Neuronal stem cell (in vitro differentiated cells): ENCODE measurements around the gene HOXA5.

Experiments
- DNase-seq: peaks from one replicate; pipeline ENCODE4 v3.0.0-alpha.2; 2013; ENCODE audit warnings: low spot score
- H2AFZ ChIP-seq: one replicate; pipeline ENCODE4 v1.6.1; 2013; ENCODE audit warnings: mild to moderate bottlenecking, low read length, inconsistent platforms
- H2AK5ac ChIP-seq: 2 replicates; pipeline ENCODE4 v1.6.1; 2013; ENCODE audit warnings: low read depth, mild to moderate bottlenecking, inconsistent platforms, low read length, moderate library complexity, mixed read lengths
- H2BK120ac ChIP-seq: 2 replicates; pipeline ENCODE4 v1.6.1; 2013; ENCODE audit warnings: low read depth, mild to moderate bottlenecking, inconsistent platforms, low read length, moderate library complexity, mixed read lengths
- H2BK12ac ChIP-seq: one replicate; pipeline ENCODE4 v1.6.1; 2013; ENCODE audit warnings: low read length, inconsistent platforms
- H2BK15ac ChIP-seq: 2 replicates; pipeline ENCODE4 v1.6.1; 2013; ENCODE audit warnings: mild to moderate bottlenecking, low read length, inconsistent platforms, mixed read lengths
- H2BK5ac ChIP-seq: one replicate; pipeline ENCODE4 v1.6.1; 2013; ENCODE audit warnings: inconsistent platforms, mild to moderate bottlenecking, low read length, moderate library complexity
- H3K14ac ChIP-seq: one replicate; pipeline ENCODE4 v1.6.1; 2013; ENCODE audit warnings: low read length, inconsistent platforms
- H3K18ac ChIP-seq: 2 replicates; pipeline ENCODE4 v1.6.1; 2013; ENCODE audit warnings: low read length, inconsistent platforms
- H3K23ac ChIP-seq: 2 replicates; pipeline ENCODE4 v1.6.1; 2013; ENCODE audit warnings: low read depth, mild to moderate bottlenecking, mixed read lengths, low read length, inconsistent platforms; ENCODE audit not compliant: poor library complexity
- H3K27ac ChIP-seq: replicated peaks from 3 replicates; pipeline ENCODE4 v1.5.1; 2013; ENCODE audit warnings: low read length, inconsistent platforms
- H3K27me3 ChIP-seq, 3 experiments: 2 replicates each; pipeline ENCODE4 v1.6.1; 2013; ENCODE audit warnings: low read length in 3 of 3, mild to moderate bottlenecking in 2 of 3, inconsistent platforms in 1 of 3, low read depth in 1 of 3, mixed read lengths in 1 of 3, moderate library complexity in 1 of 3; ENCODE audit not compliant: control insufficient read depth in 3 of 3, insufficient read depth in 3 of 3
- H3K36me3 ChIP-seq, 2 donors: replicated peaks in 1 of 2; 2 replicates each; pipeline ENCODE4 v1.6.1; 2013; ENCODE audit warnings: low read length in 2 of 2; ENCODE audit not compliant: control insufficient read depth in 2 of 2, insufficient read depth in 2 of 2
- H3K4ac ChIP-seq: 2 replicates; pipeline ENCODE4 v1.6.1; 2013; ENCODE audit warnings: inconsistent platforms, mild to moderate bottlenecking, low read length, moderate library complexity
- H3K4me1 ChIP-seq, 2 donors: 1 replicate in 1 of 2; 2 replicates in 1 of 2; pipeline ENCODE4 v1.6.1; 2013; ENCODE audit warnings: low read length in 2 of 2, low read depth in 1 of 2; ENCODE audit not compliant: control insufficient read depth in 2 of 2, insufficient read depth in 1 of 2
- H3K4me2 ChIP-seq: one replicate; pipeline ENCODE4 v1.6.1; 2013; ENCODE audit warnings: mild to moderate bottlenecking, low read length, inconsistent platforms; ENCODE audit not compliant: insufficient read depth, poor library complexity, severe bottlenecking
- H3K4me3 ChIP-seq, 2 donors: 2 replicates each; pipeline ENCODE4 v1.5.1; 2013; ENCODE audit warnings: low read length in 2 of 2, mild to moderate bottlenecking in 2 of 2, inconsistent platforms in 1 of 2, moderate library complexity in 1 of 2
- H3K79me1 ChIP-seq: one replicate; pipeline ENCODE4 v1.6.1; 2013; ENCODE audit warnings: low read depth, mild to moderate bottlenecking, inconsistent platforms, low read length, moderate library complexity
- H3K9ac ChIP-seq: one replicate; pipeline ENCODE4 v1.6.1; 2013; ENCODE audit warnings: mild to moderate bottlenecking, low read depth, low read length, inconsistent platforms; ENCODE audit not compliant: poor library complexity
- H3K9me3 ChIP-seq, 2 donors: replicated peaks in 1 of 2; 2 replicates each; pipeline versions ENCODE3 to v1.6.1; 2013; ENCODE audit warnings: low read length in 2 of 2, mild to moderate bottlenecking in 2 of 2, inconsistent platforms in 1 of 2, low read depth in 1 of 2, mixed read lengths in 1 of 2, moderate library complexity in 1 of 2; ENCODE audit not compliant: control insufficient read depth in 2 of 2, insufficient read depth in 1 of 2
- H4K8ac ChIP-seq: one replicate; pipeline ENCODE4 v1.6.1; 2013; ENCODE audit warnings: low read depth, mild to moderate bottlenecking, inconsistent platforms, low read length, moderate library complexity
- H4K91ac ChIP-seq: one replicate; pipeline ENCODE4 v1.6.1; 2013; ENCODE audit warnings: low read length, low read depth, mild to moderate bottlenecking, inconsistent platforms; ENCODE audit not compliant: poor library complexity
- WGBS, 2 donors: extraction: QIAGEN DNeasy Blood & Tissue Kit; methylation state at CpG; one replicate each; pipeline ENCODE4 v1.1.7; 2013; ENCODE audit warnings: missing lambda C conversion rate in 2 of 2, mixed read lengths in 1 of 2; ENCODE audit not compliant: insufficient read length in 2 of 2, insufficient replicate concordance in 1 of 2; ENCODE audit errors: extremely low coverage in 2 of 2; 5-methylcytosine and 5-hydroxymethylcytosine counted together

HOXA5 gene

DNA sequence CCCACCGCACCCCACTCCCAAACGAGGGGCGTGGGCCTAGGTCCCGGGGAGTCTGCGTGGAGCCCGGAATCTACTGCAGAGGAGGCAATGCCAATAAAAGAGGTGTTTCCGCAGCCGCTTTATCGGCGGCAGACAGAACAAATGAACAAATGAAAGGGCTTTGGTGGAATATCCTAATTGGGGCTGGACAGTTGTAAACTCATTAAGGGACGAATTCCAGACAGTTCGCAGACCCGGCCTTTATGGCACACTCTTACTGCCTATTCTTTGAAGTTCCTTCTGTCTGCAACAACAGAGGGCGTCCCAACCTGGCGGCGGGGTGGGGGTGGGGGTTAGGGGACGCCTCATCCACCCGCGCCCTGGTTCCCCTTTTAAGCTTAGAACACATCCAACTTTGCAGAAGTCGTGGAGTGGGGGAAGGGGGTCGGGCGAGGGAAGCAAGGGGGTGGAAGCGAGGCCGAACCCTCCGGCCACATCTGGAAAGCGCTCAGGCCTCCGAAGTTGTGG, 17.8 kb upstream of the HOXA5 start:
- Histone ChIP-seq H2BK120ac (no peak overlapping the region), H3K4ac (no peak overlapping the region), H3K36me3 (no peaks in the 10 kb centered on the region), H3K4me1 (no peaks in the 10 kb centered on the region), H4K91ac (no peak overlapping the region), H3K27ac (no peak overlapping the region), H3K23ac (no peak overlapping the region), H2AK5ac (no peak overlapping the region), H3K4me2 (no peak overlapping the region), H2BK5ac (no peak overlapping the region), H2BK12ac (no peak overlapping the region), H3K14ac (no peak overlapping the region), H3K9ac (no peak overlapping the region), H3K9me3 (peaks cover 25 to 42% of the 10 kb centered on the region in 2 donors), H2AFZ (peak overlapping the region; percentile 99), H4K8ac (no peak overlapping the region), H3K79me1 (peaks cover 2% of the 10 kb centered on the region), H3K18ac (no peak overlapping the region), H3K27me3 (peaks cover 74 to 97% (median 94%) of the 10 kb centered on the region in 3 experiments), H3K4me3 (peak overlapping the region in 1 of 2 donors; percentile 48), H2BK15ac (no peak overlapping the region)
- no peak for DNase-seq
- WGBS, 2 donors = no CpG with 5 or more reads among the region's 27 CpGs

DNA sequence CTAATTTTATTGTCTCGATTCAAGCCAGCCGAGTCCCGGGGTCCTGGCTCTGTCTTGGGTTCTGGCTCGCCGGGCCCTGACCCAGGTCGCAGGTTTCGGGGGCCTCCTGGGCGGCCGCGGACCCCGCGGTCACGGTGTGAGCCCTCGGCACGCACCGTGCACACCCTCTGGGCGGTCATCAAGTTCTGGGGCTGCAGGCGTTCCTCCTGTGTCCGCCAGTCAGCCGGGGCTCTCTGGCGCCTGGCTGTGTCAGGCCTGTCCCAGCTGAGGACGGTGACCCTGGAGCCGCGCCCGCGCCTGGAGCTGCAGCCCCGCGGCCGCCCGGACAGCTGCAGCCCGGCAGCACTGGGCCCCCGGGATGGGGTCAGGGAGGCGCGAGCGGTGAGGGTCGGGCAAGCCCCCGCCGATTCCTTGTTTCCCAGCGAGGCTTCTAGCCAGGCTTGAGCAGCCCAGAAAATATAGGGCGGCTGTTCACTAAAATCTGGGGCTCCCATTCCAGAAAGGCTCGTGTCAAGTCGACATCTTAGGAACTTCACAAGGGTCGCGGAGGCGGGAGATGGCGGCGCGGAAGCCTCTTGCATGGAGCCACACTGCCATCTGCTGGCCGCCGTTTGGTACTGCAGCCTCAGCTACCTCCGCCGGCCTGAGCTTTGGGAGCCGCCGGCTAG, 17.2 kb upstream of the HOXA5 start:
- Histone ChIP-seq H3K23ac (no peak overlapping the region), H2BK5ac (no peak overlapping the region), H3K14ac (no peak overlapping the region), H3K4ac (no peak overlapping the region), H3K79me1 (peaks cover 2% of the 10 kb centered on the region), H3K4me2 (peak overlapping the region; percentile 97), H3K18ac (peak overlapping the region; percentile 72), H3K27ac (no peak overlapping the region), H3K4me1 (no peaks in the 10 kb centered on the region), H3K36me3 (no peaks in the 10 kb centered on the region), H3K9ac (peak overlapping the region; percentile 72), H3K27me3 (peaks cover 74 to 97% (median 94%) of the 10 kb centered on the region in 3 experiments), H4K8ac (no peak overlapping the region), H3K9me3 (peaks cover 25 to 43% of the 10 kb centered on the region in 2 donors), H4K91ac (no peak overlapping the region), H2BK120ac (no peak overlapping the region), H2AFZ (peak overlapping the region; percentile 99), H2BK12ac (no peak overlapping the region), H3K4me3 (peak overlapping the region; percentile 48 to 74), H2BK15ac (peak overlapping the region; percentile 27), H2AK5ac (no peak overlapping the region)
- peak; percentile 91 for DNase-seq
- WGBS, 2 donors = no CpG with 5 or more reads among the region's 54 CpGs

DNA sequence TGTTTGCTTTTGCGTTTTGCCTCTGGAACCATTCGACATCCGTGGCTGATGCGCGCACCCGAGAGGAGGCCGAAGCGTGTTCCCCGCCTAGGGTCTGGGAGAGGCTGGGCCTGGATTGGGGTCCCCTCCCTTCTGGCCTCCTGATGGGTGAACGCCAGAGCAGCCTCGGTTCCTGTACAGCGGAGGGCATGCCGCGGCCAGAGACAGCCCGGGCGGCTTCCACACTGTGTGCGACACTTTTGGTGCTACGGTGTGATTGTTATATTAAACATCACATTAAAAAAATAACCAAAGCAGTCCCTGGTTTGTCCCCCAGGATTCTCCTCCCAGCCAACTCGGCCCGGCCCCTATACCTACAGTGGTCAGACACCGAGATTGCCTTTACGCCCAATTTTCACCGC, 16.7 kb upstream of the HOXA5 start:
- no CpG with 5 or more reads among the region's 23 CpGs for WGBS, 2 donors
- Histone ChIP-seq H3K36me3 (no peaks in the 10 kb centered on the region), H3K4me2 (peak overlapping the region; percentile 97), H2AK5ac (no peak overlapping the region), H3K27me3 (peaks cover 74 to 97% (median 94%) of the 10 kb centered on the region in 3 experiments), H2BK5ac (no peak overlapping the region), H3K14ac (no peak overlapping the region), H4K8ac (no peak overlapping the region), H3K4me3 (peak overlapping the region in 1 of 2 donors; percentile 48), H3K23ac (no peak overlapping the region), H3K18ac (no peak overlapping the region), H2AFZ (peak overlapping the region; percentile 99), H3K9ac (no peak overlapping the region), H3K79me1 (peaks cover 2% of the 10 kb centered on the region), H4K91ac (no peak overlapping the region), H3K9me3 (peaks cover 25 to 43% of the 10 kb centered on the region in 2 donors), H3K4ac (no peak overlapping the region), H2BK120ac (no peak overlapping the region), H2BK12ac (no peak overlapping the region), H3K4me1 (no peaks in the 10 kb centered on the region), H2BK15ac (no peak overlapping the region), H3K27ac (no peak overlapping the region)
- DNase-seq = no peak

DNA sequence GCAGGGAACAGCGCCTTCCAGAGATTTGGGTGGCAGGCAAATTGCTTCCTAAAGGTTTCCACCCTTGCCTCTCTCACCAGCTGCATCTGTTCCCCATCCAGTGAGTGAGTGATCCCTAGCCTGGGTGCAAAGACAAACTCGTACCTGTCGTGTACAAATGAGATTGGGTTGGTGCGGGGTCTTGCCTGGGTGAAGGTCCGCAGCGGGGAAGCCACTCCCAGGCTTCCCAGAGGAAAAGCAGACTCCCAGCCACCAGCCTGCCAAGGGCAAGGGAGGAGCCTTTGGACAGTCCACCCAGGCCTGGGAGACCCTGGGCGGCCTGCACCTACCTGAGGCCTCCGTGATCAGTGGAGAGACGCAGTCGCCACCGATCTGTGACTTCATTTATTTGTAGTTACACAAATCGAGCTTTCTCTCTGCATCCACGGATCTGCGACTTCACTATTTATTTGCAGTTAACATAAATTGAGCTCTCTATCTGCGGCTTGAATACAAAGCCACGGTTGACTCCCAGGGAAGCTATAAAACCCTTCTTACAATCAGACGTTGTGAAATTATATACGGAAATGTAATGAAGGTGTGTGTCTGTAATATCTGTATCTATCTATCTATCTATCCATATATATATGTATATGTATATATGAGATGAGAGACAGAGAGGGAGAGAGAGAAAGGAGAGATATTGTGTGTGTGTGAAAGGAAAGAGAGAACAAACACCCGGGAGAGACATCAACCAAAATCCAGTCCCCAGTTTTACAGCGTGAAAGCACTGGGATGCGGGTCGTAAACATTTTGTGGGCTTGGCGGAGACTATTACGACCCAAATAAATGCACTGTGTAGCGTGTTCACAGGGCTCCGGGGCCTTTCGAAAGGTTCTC, 16.0 kb upstream of the HOXA5 start:
- no peak overlapping the region for H2BK120ac ChIP-seq
- H3K4ac ChIP-seq = no peak overlapping the region
- H3K27me3 ChIP-seq = peaks cover 74 to 97% (median 94%) of the 10 kb centered on the region in 3 experiments
- no peak overlapping the region for H2BK5ac ChIP-seq
- no peak overlapping the region for H4K91ac ChIP-seq
- H2BK15ac ChIP-seq = no peak overlapping the region
- H3K9ac ChIP-seq = no peak overlapping the region
- H3K4me2 ChIP-seq = no peak overlapping the region
- H3K4me1 ChIP-seq = no peaks in the 10 kb centered on the region
- H2BK12ac ChIP-seq = no peak overlapping the region
- no peak overlapping the region for H4K8ac ChIP-seq
- H3K79me1 ChIP-seq = peaks cover 2% of the 10 kb centered on the region
- no peak for DNase-seq
- H3K14ac ChIP-seq = no peak overlapping the region
- peaks cover 25 to 39% of the 10 kb centered on the region in 2 donors for H3K9me3 ChIP-seq
- no peak overlapping the region for H3K27ac ChIP-seq
- peak overlapping the region; percentile 99 for H2AFZ ChIP-seq
- H3K36me3 ChIP-seq = no peaks in the 10 kb centered on the region
- H3K4me3 ChIP-seq = peak overlapping the region in 1 of 2 donors; percentile 48
- no peak overlapping the region for H3K23ac ChIP-seq
- WGBS, 2 donors = no CpG with 5 or more reads among the region's 27 CpGs
- H2AK5ac ChIP-seq = no peak overlapping the region
- no peak overlapping the region for H3K18ac ChIP-seq
